ENCODE data around the gene CNTN5. TPM values are rescaled to one million over a fixed set of nuclear protein-coding genes. Genes with fewer than 3 reads are reported as not detected.

Gene CNTN5
- total and polyA plus RNA-seq, 7 donors: under 0.01 to 0.46 TPM; not detected in 5

GRCh38 chr11:99244613-99245012 is 223.9 kb downstream of the CNTN5 start:
- WGBS, 3 donors: 85 to 95% (median 91%) methylated on average over 3 of the region's 3 CpGs
- ATAC-seq (no peak), DNase-seq (no peak)
- no peaks in the 10 kb centered on the region for H3K4me1 ChIP-seq
- no peaks in the 10 kb centered on the region for H3K27me3 ChIP-seq (ENCODE audit: insufficient read depth in 3 of 3, low read length in 2 of 3)
- no peak overlapping the region for H3K4me3 ChIP-seq
- no peak for TF ChIP-seq CTCF (IDR thresholded peaks at IDR 0.05)
- H3K9me3 ChIP-seq: no peaks in the 10 kb centered on the region
- intact Hi-C loops (cut with DNase I): no loop called here
- no peaks in the 10 kb centered on the region for H3K36me3 ChIP-seq (ENCODE audit: insufficient read depth in 1 of 2, low read depth in 1 of 2)
- H3K27ac ChIP-seq: no peak overlapping the region

GRCh38 chr11:99246199-99246598 is 225.4 kb downstream of the CNTN5 start:
- WGBS, 3 donors: 49 to 59% (median 49%) methylated on average over 5 of the region's 5 CpGs
- Histone ChIP-seq H3K27me3 (ENCODE audit: insufficient read depth in 3 of 3, low read length in 2 of 3) (no peaks in the 10 kb centered on the region), H3K27ac (no peak overlapping the region), H3K36me3 (ENCODE audit: insufficient read depth in 1 of 2, low read depth in 1 of 2) (no peaks in the 10 kb centered on the region), H3K4me1 (no peaks in the 10 kb centered on the region), H3K4me3 (no peak overlapping the region), H3K9me3 (no peaks in the 10 kb centered on the region)
- intact Hi-C loops (cut with DNase I): no loop called here
- DNase-seq (no peak), ATAC-seq (no peak)
- TF ChIP-seq CTCF (IDR thresholded peaks at IDR 0.05): no peak

- Histone ChIP-seq H3K9me3 (no peaks in the 10 kb centered on the region), H3K27ac (no peak overlapping the region), H3K4me3 (no peak overlapping the region), H3K4me1 (no peaks in the 10 kb centered on the region), H3K36me3 (ENCODE audit: insufficient read depth in 1 of 2, low read depth in 1 of 2) (no peaks in the 10 kb centered on the region), H3K27me3 (ENCODE audit: insufficient read depth in 3 of 3, low read length in 2 of 3) (no peaks in the 10 kb centered on the region)
- 98 to 100% (median 98%) methylated on average over 1 of the region's 1 CpG for WGBS, 3 donors
- DNase-seq (no peak), ATAC-seq (no peak)
- no peak for TF ChIP-seq CTCF (IDR thresholded peaks at IDR 0.05)
- intact Hi-C loops (cut with DNase I): no loop called here
Measured at GRCh38 chr11:99256614-99257013, 235.9 kb downstream of the CNTN5 start.

- Histone ChIP-seq H3K27me3 (ENCODE audit: insufficient read depth in 3 of 3, low read length in 2 of 3) (no peaks in the 10 kb centered on the region), H3K36me3 (ENCODE audit: insufficient read depth in 1 of 2, low read depth in 1 of 2) (no peaks in the 10 kb centered on the region), H3K4me1 (no peaks in the 10 kb centered on the region), H3K9me3 (no peaks in the 10 kb centered on the region), H3K27ac (no peak overlapping the region), H3K4me3 (no peak overlapping the region)
- ATAC-seq (no peak), DNase-seq (no peak)
- intact Hi-C loops (cut with DNase I): no loop called here
- 26 to 30% (median 28%) methylated on average over 1 of the region's 1 CpG for WGBS, 3 donors
- no peak for TF ChIP-seq CTCF (IDR thresholded peaks at IDR 0.05)
Measured at GRCh38 chr11:99257131-99257530, 236.4 kb downstream of the CNTN5 start.

GRCh38 chr11:99260696-99261095 is 239.9 kb downstream of the CNTN5 start:
- H3K27ac ChIP-seq: no peak overlapping the region
- intact Hi-C loops (cut with DNase I): no loop called here
- no peak for ATAC-seq

More at GRCh38 chr11:99260696-99261095, 239.9 kb downstream of the CNTN5 start:
- H3K27me3 ChIP-seq (ENCODE audit: insufficient read depth in 3 of 3, low read length in 2 of 3): no peaks in the 10 kb centered on the region
- no peaks in the 10 kb centered on the region for H3K4me1 ChIP-seq
- DNase-seq: no peak
- H3K4me3 ChIP-seq: no peak overlapping the region
- TF ChIP-seq CTCF (IDR thresholded peaks at IDR 0.05): no peak
- WGBS, 3 donors: 40 to 69% (median 52%) methylated on average over 1 of the region's 1 CpG
- H3K36me3 ChIP-seq (ENCODE audit: insufficient read depth in 1 of 2, low read depth in 1 of 2): no peaks in the 10 kb centered on the region
- no peaks in the 10 kb centered on the region for H3K9me3 ChIP-seq

Measured in psoas muscle (tissue), 8 donors.